ENCODE measurements around the gene C4orf51. TPM values are rescaled to one million over a fixed set of nuclear protein-coding genes. Genes with fewer than 3 reads are reported as not detected.

The C4orf51 gene
- total RNA-seq, 1 donor from 2014 or later, result not detected

DNA sequence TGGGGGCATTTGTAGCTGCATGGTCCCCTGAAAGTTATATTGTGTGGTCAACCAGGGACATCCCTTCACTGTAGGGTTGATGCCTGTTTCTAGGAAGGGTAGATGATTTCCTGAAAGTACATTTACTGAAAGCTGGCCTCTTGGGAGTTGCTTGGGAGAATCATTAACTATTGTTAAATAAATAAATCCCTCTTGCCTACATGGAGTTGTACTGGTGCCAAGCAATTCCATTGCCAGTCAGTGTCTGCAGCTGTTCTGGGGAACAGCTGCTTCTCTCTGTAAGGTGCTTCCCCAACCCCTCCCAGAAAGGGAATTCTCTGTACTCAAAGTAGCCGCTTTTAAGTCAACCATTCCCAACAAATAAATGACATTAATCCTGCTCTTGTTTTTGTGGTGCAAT is 51.1 kb downstream of the C4orf51 start:
- peak overlapping the region; percentile 92 for H3K27ac Mint-ChIP-seq
- no peak for DNase-seq (ENCODE audit: low spot score, unreplicated experiment)
- TF ChIP-seq, protein P1, sequence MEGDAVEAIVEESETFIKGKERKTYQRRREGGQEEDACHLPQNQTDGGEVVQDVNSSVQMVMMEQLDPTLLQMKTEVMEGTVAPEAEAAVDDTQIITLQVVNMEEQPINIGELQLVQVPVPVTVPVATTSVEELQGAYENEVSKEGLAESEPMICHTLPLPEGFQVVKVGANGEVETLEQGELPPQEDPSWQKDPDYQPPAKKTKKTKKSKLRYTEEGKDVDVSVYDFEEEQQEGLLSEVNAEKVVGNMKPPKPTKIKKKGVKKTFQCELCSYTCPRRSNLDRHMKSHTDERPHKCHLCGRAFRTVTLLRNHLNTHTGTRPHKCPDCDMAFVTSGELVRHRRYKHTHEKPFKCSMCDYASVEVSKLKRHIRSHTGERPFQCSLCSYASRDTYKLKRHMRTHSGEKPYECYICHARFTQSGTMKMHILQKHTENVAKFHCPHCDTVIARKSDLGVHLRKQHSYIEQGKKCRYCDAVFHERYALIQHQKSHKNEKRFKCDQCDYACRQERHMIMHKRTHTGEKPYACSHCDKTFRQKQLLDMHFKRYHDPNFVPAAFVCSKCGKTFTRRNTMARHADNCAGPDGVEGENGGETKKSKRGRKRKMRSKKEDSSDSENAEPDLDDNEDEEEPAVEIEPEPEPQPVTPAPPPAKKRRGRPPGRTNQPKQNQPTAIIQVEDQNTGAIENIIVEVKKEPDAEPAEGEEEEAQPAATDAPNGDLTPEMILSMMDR (IDR thresholded peaks at IDR 0.05; ENCODE audit: unreplicated experiment), result no peak
- peaks cover 38% of the 10 kb centered on the region for H3K4me1 Mint-ChIP-seq (ENCODE audit: low read depth)
- no peaks in the 10 kb centered on the region for H3K27me3 Mint-ChIP-seq
- peak overlapping the region; percentile 40 for H3K4me3 Mint-ChIP-seq (ENCODE audit: low read depth)
- no peaks in the 10 kb centered on the region for H3K9me3 Mint-ChIP-seq (ENCODE audit: low read depth)
- no peaks in the 10 kb centered on the region for H3K36me3 Mint-ChIP-seq (ENCODE audit: insufficient read depth)

DNA sequence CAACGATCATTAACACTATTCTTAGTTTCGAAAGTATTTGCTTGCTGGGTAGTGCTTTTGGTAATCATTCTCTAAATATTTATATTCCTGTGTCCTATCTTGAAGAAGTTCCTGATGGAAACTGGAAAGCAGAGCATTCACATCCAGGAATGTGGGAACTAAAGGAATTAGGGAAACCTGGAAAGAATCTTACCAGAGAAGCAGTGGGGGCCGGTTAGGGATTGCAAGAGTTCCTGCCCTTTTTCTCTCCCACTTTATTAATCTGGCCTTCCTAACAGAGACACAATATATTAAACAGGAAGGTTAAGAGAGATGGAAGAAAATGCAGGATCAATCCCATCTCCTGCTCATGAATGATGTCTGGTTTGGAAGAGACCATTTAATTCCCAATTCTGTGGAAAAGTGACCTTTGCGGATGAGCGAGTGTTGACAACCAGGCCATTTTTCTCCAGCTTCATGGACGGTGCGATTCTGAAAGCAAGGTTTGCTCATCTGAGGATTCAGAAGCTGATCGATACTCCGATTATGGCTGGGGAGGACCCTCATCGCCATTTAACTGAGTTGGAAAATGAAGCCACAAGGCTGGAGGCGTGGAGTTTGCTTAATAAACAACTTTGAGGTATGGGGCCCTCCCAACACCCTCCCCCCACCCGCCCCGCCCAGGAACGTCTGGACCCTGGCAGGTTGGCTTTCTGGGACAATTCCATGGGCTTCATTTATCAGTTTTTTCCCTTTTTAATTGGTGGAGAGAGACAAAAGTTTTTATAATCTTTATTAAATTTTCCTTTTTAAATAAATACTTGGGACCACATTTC is 52.3 kb downstream of the C4orf51 start:
- peak overlapping the region; percentile 88 for H3K27ac Mint-ChIP-seq
- DNase-seq (ENCODE audit: low spot score, unreplicated experiment), result no peak
- H3K27me3 Mint-ChIP-seq, result no peaks in the 10 kb centered on the region
- peak overlapping the region; percentile 75 for H3K4me3 Mint-ChIP-seq (ENCODE audit: low read depth)
- TF ChIP-seq, protein P1 (IDR thresholded peaks at IDR 0.05; ENCODE audit: unreplicated experiment), result no peak
- H3K36me3 Mint-ChIP-seq (ENCODE audit: insufficient read depth), result no peaks in the 10 kb centered on the region
- H3K4me1 Mint-ChIP-seq (ENCODE audit: low read depth), result peaks cover 38% of the 10 kb centered on the region
- no peaks in the 10 kb centered on the region for H3K9me3 Mint-ChIP-seq (ENCODE audit: low read depth)

DNA sequence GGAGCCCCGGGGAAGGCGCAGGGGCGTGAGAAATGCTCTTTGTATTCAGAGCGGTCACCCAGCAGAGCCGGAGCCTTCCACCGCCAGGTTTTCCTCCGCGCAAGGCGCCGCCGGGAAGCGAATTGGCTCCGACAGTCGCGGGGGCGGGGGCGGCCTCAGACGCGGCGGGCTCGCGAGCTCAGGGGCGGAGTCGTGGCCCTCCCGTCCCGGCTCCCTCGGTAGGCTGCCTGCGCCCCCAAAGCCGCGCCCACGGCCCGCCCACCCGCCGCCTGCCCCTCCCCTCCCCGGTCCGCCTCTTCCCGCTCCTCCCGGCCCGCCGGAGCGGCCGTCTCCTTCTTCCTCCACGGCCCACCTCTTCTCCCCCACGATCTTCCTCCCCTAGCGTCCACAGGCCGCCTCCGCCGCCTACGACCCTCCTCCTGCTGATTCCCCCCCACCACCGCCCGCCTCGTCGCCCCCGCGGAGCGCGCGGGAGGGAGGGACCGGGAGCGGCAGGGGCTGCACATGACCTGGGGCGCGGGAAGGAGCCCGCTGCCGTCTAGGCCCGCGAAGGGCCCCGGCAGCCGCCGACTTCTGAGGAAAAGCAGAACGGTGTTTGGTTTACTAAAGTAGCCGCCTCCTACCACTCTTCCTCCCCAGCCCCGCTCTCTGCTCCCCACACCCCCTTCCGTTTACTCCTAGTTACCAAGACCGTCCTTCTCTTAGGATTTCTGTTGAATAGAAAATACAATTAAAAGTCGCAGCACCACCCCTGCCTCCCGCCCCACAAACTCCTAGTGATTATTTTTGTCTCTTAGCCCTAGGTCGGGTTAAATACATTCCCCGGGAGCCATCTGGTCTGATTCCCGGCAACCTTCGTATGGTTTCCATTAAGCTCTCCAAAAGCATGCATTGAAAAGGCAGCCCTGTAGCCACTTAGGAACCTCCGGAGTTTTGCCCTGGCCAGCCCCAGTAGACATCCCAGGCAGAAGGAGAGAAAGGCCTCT is 53.2 kb downstream of the C4orf51 start:
- no peaks in the 10 kb centered on the region for H3K36me3 Mint-ChIP-seq (ENCODE audit: insufficient read depth)
- DNase-seq (ENCODE audit: low spot score, unreplicated experiment), result peak; percentile 86
- H3K4me1 Mint-ChIP-seq (ENCODE audit: low read depth), result peaks cover 38% of the 10 kb centered on the region
- H3K27ac Mint-ChIP-seq, result peak overlapping the region; percentile 95
- peak overlapping the region; percentile 75 for H3K4me3 Mint-ChIP-seq (ENCODE audit: low read depth)
- H3K27me3 Mint-ChIP-seq, result no peaks in the 10 kb centered on the region
- TF ChIP-seq, protein P1 (IDR thresholded peaks at IDR 0.05; ENCODE audit: unreplicated experiment), result no peak
- H3K9me3 Mint-ChIP-seq (ENCODE audit: low read depth), result no peaks in the 10 kb centered on the region

DNA sequence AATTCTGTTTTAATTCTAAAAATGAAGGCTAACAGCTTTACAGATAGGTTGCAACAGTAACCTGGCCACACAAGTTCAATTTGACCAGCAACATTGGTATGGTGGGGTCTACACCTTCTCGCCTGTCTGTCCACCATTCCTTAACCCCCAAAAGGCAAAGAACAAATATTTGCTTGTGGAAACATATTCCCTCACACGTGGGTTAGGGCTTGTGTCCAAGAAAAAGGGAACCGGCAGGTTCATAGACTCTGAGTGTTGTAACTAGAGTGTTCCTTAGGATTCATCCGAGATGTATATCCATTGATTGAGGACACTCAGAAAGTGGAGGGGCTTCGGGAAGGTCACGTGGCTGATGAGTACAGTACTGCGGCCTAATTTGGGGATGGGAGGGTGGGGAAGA is 54.1 kb downstream of the C4orf51 start:
- Mint-ChIP-seq H3K27ac (peak overlapping the region; percentile 95), H3K9me3 (ENCODE audit: low read depth) (no peaks in the 10 kb centered on the region), H3K27me3 (no peaks in the 10 kb centered on the region), H3K4me1 (ENCODE audit: low read depth) (peaks cover 38% of the 10 kb centered on the region), H3K4me3 (ENCODE audit: low read depth) (peak overlapping the region; percentile 75), H3K36me3 (ENCODE audit: insufficient read depth) (no peaks in the 10 kb centered on the region)
- TF ChIP-seq, protein P1 (IDR thresholded peaks at IDR 0.05; ENCODE audit: unreplicated experiment), result no peak
- DNase-seq (ENCODE audit: low spot score, unreplicated experiment), result no peak

Data from progenitor cell of endocrine pancreas (in vitro differentiated cells).